Activated T-helper 2 cell treated with anti-CD3 and anti-CD28 coated beads, Interferon-gamma antibody, Interleukin-2, Interleukin-4, amounts not matched to agents 10 μg/mL and 5 μg/mL and 100 μg/mL, durations not matched to agents 14 hours and 24 hours and 36 hours (primary cell): ENCODE measurements around the gene PTDSS2. TPM values are rescaled to one million over a fixed set of nuclear protein-coding genes. Genes with fewer than 3 reads are reported as not detected.

Experiments
- DNase-seq: peaks from one replicate; pipeline ENCODE4 v3.0.0; 2021; ENCODE audit warnings: low spot score
- H3K27ac Mint-ChIP-seq: one replicate; pipeline ENCODE4 v1.8.0; 2021; ENCODE audit warnings: mixed read lengths
- H3K27me3 Mint-ChIP-seq: one replicate; pipeline ENCODE4 v1.8.0; 2021; ENCODE audit warnings: low read depth, mixed read lengths
- H3K36me3 Mint-ChIP-seq: one replicate; pipeline ENCODE4 v1.8.0; 2021; ENCODE audit warnings: low read depth, mixed read lengths
- H3K4me1 Mint-ChIP-seq: one replicate; pipeline ENCODE4 v1.8.0; 2021; ENCODE audit warnings: low read depth, mixed read lengths
- H3K4me3 Mint-ChIP-seq: one replicate; pipeline ENCODE4 v1.8.0; 2021; ENCODE audit warnings: low read depth, mild to moderate bottlenecking, moderate library complexity, mixed read lengths
- H3K9me3 Mint-ChIP-seq: one replicate; pipeline ENCODE4 v1.8.0; 2021; ENCODE audit warnings: mixed read lengths
- intact Hi-C: fragments of 100-400 bp; cut with micrococcal nuclease; formaldehyde crosslinking; loops from one replicate; pipeline ENCODE4 v1.15.1; 2023
- total RNA-seq: library from RNA; stranded (reverse); gene quantifications from 2 replicates; pipeline ENCODE4 v1.2.3, GENCODE V29; 2022

Gene PTDSS2
- total RNA-seq, 1 donor from 2014 or later = 32.1 TPM

GRCh38 chr11:530960-531831 lies 81.1 kb downstream of the PTDSS2 start:
- Mint-ChIP-seq H3K27me3 (no peaks in the 10 kb centered on the region), H3K4me3 (peak overlapping the region; percentile 18), H3K36me3 (peaks cover 8% of the 10 kb centered on the region), H3K27ac (no peak overlapping the region), H3K4me1 (no peaks in the 10 kb centered on the region), H3K9me3 (no peaks in the 10 kb centered on the region)
- intact Hi-C loops = no loop called here
- no peak for DNase-seq

DNA sequence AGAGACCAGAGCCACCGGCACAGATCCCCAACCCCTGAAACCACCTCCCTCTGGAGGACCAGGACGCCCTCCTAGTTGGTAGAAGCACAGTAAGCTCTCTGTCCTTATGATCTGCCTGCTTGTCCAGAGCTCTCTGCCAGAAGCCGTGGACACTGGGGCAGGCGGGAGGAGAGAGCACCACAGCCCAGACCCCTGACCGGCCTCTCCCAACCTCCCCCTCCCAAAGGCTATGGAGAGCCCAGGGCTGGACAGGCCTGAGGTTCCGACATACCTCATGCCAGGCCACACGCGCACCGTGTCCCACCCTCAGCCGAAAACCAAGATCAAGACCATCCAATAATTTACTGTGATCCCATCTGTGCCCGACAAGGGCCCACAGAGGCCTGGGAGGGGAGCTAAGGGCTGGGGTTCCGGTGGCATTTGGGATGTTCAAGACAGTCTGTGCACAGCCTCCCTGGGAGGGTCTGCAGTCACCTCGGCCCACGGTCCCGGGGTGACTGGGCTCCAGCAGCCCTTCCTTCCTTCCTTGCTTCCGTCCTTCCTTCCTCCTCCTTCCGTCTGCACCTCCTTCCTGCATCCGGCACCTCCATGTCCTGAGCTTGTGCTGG lies 81.9 kb downstream of the PTDSS2 start:
- Mint-ChIP-seq H3K9me3 (no peaks in the 10 kb centered on the region), H3K27ac (no peak overlapping the region), H3K27me3 (no peaks in the 10 kb centered on the region), H3K36me3 (peaks cover 8% of the 10 kb centered on the region), H3K4me3 (peak overlapping the region; percentile 18), H3K4me1 (no peaks in the 10 kb centered on the region)
- no peak for DNase-seq
- intact Hi-C loops = no loop called here

- Mint-ChIP-seq H3K4me3 (no peak overlapping the region), H3K9me3 (no peaks in the 10 kb centered on the region), H3K4me1 (no peaks in the 10 kb centered on the region), H3K27me3 (no peaks in the 10 kb centered on the region), H3K36me3 (peaks cover 8% of the 10 kb centered on the region), H3K27ac (no peak overlapping the region)
- intact Hi-C loops = no loop called here
- no peak for DNase-seq
These were observed 82.5 kb downstream of the PTDSS2 start for GRCh38 chr11:532527-532985.

GRCh38 chr11:532986-533585 lies 83.0 kb downstream of the PTDSS2 start:
- no peak for DNase-seq
- Mint-ChIP-seq H3K9me3 (no peaks in the 10 kb centered on the region), H3K27ac (no peak overlapping the region), H3K27me3 (no peaks in the 10 kb centered on the region), H3K4me3 (no peak overlapping the region), H3K4me1 (peaks cover 2% of the 10 kb centered on the region), H3K36me3 (peaks cover 8% of the 10 kb centered on the region)
- intact Hi-C loops = no loop called here

GRCh38 chr11:533586-534395 lies 83.7 kb downstream of the PTDSS2 start:
- H3K27me3 Mint-ChIP-seq = no peaks in the 10 kb centered on the region
- no peak overlapping the region for H3K27ac Mint-ChIP-seq
- H3K4me3 Mint-ChIP-seq = peak overlapping the region; percentile 72
- H3K4me1 Mint-ChIP-seq = peaks cover 2% of the 10 kb centered on the region
- intact Hi-C loops = loop anchor here (2.0 kb wide), 2 partner anchors 15 to 27 kb away; partner anchors contain the start of genes LMNTD2 and RASSF7
- H3K9me3 Mint-ChIP-seq = no peaks in the 10 kb centered on the region
- DNase-seq = no peak
- peaks cover 8% of the 10 kb centered on the region for H3K36me3 Mint-ChIP-seq

DNA sequence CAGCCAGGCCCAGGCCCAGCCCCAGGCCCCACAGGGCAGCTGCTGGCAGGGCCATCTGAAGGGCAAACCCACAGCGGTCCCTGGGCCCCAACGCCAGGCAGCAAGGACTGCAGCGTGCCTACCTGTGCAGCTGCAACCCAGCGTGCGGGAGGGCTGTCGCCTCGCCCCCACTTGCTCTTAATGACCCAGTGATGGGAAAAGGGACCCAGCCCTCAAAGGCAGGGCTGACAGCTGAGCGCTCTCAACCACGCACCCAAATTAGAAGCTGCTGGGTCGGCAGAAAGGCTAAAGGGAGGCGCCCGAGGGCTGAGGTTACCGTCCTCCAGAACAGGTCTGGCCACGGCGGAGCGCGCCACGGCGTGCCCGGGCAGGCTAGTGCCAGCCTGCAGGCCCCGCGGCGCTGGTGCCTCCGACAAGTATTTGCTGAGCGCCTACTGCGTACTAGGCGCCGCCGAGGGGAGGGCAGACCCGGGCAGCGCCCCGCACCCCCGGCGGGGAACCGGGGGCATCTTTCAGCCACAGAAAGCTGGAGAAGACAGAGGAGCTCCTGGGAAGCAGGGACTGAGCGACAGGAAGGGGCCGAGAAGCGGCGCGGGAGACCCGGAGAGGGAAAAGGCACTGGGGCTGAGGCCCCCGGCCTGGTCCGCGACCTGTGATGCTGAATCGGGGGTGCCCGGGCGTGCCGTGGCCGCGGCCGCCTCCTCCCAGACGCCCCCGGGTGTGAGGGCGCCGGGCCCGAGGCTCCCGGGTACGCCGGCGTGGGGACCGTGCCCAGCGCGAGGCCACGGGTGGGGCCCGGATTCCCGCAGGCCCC lies 84.5 kb downstream of the PTDSS2 start:
- H3K4me1 Mint-ChIP-seq = peaks cover 2% of the 10 kb centered on the region
- DNase-seq = no peak
- intact Hi-C loops = loop anchor here (1.0 to 5.0 kb wide), 4 partner anchors 16 to 188 kb away; partner anchors contain the start of genes LMNTD2 and RASSF7
- no peaks in the 10 kb centered on the region for H3K9me3 Mint-ChIP-seq
- H3K27me3 Mint-ChIP-seq = no peaks in the 10 kb centered on the region
- peak overlapping the region; percentile 72 for H3K4me3 Mint-ChIP-seq
- H3K27ac Mint-ChIP-seq = no peak overlapping the region
- H3K36me3 Mint-ChIP-seq = peaks cover 8% of the 10 kb centered on the region

GRCh38 chr11:535210-535518 lies 85.1 kb downstream of the PTDSS2 start:
- H3K36me3 Mint-ChIP-seq = peaks cover 8% of the 10 kb centered on the region
- no peak for DNase-seq
- H3K27me3 Mint-ChIP-seq = no peaks in the 10 kb centered on the region
- intact Hi-C loops = loop anchor here (1.0 to 5.0 kb wide), 4 partner anchors 16 to 187 kb away; partner anchors contain the start of genes LMNTD2 and RASSF7
- H3K4me1 Mint-ChIP-seq = peaks cover 2% of the 10 kb centered on the region
- H3K9me3 Mint-ChIP-seq = no peaks in the 10 kb centered on the region
- H3K4me3 Mint-ChIP-seq = no peak overlapping the region
- H3K27ac Mint-ChIP-seq = no peak overlapping the region

GRCh38 chr11:535519-536454 lies 85.7 kb downstream of the PTDSS2 start, which contains the start of gene HRAS:
Gene HRAS (minus strand): TSS chr11:535576.
- intact Hi-C loops = loop anchor here (1.0 to 5.0 kb wide), 5 partner anchors 17 to 187 kb away; partner anchors contain the start of genes LMNTD2 and RASSF7
- no peaks in the 10 kb centered on the region for H3K9me3 Mint-ChIP-seq
- DNase-seq = peak; percentile 94
- peak within 1 kb of the TSS; percentile 82 for H3K27ac Mint-ChIP-seq
- H3K36me3 Mint-ChIP-seq = peaks cover 8% of the 10 kb centered on the region
- peak within 1 kb of the TSS; percentile 89 for H3K4me3 Mint-ChIP-seq
- H3K4me1 Mint-ChIP-seq = peaks cover 2% of the 10 kb centered on the region
- H3K27me3 Mint-ChIP-seq = no peaks in the 10 kb centered on the region

DNA sequence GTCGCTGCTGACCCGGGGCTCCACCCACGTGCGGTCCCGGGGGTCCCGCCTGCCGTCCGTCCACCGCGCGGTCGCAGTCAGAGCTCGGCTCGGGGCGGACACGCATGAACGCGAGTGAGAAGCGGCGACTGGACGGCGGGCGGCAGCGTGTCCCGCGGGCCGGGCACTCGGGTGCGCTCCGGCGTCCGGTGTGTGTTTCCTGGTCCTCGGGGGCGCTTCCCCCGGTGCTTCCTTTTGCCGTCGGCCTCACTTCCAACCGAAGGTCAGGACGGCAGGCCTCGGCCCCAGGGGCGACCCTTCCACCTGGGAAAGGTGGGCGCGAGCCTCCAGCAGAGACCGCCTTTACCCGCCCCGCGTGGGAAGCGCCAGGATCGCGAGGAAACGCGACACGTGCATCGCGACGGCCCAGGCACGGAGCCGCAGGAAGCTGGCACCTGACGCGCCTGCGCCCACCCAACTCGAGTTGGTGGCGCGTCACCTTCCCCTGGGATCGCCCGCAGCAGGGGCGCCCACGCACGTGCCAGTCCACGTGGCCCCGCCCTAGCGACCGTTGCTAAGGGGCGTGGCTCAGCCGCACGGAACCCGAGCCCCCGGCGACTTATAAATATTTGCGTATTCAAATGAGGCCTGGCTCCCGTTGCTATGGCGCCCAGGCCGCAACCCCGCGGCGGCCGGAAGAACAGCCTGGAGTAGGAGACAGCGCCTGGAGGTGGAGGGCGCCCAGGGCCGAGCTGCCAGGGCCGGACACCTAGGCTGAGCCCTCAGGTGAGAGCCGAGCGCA lies 87.0 kb downstream of the PTDSS2 start, which contains the start of gene LRRC56:
LRRC56 (plus strand) TSS at position 687 of the 781 bp plus-strand sequence. CDS start 3,158 bp downstream, outside the sequence.
- intact Hi-C loops = loop anchor here (2.0 to 5.0 kb wide), 2 partner anchors 18 to 185 kb away; no protein-coding TSS in a partner anchor
- Mint-ChIP-seq H3K36me3 (peaks cover 4% of the 10 kb centered on the region), H3K27me3 (no peaks in the 10 kb centered on the region), H3K4me3 (peak within 1 kb of the TSS; percentile 89), H3K27ac (peak within 1 kb of the TSS; percentile 82), H3K9me3 (no peaks in the 10 kb centered on the region), H3K4me1 (peaks cover 2% of the 10 kb centered on the region)
- peak; percentile 82 for DNase-seq
